Adipocyte (in vitro differentiated cells): ENCODE measurements around the gene SORCS2.

ENCODE experiments used
- DNase-seq: peaks from one replicate; pipeline ENCODE4 v3.0.0-alpha.2; 2015; ENCODE audit warnings: low read depth
- H3K27me3 ChIP-seq: replicated peaks from 2 replicates; pipeline ENCODE4 v1.7.0; 2013; ENCODE audit warnings: mild to moderate bottlenecking, low read length, moderate library complexity; ENCODE audit not compliant: control insufficient read depth, insufficient read depth
- H3K36me3 ChIP-seq: 2 replicates; pipeline ENCODE4 v1.7.0; 2013; ENCODE audit warnings: low read length, mild to moderate bottlenecking, moderate library complexity; ENCODE audit not compliant: control insufficient read depth, insufficient read depth, severe bottlenecking
- H3K4me1 ChIP-seq: 2 replicates; pipeline ENCODE4 v1.7.0; 2013; ENCODE audit warnings: mild to moderate bottlenecking, low read length, moderate library complexity; ENCODE audit not compliant: control insufficient read depth, insufficient read depth
- H3K4me3 ChIP-seq: 2 replicates; pipeline ENCODE4 v1.7.0; 2013; ENCODE audit warnings: mild to moderate bottlenecking, low read length, moderate library complexity
- H3K9ac ChIP-seq: 2 replicates; pipeline ENCODE4 v1.7.0; 2013; ENCODE audit warnings: mild to moderate bottlenecking, low read length, moderate library complexity
- H3K9me3 ChIP-seq: 2 replicates; pipeline ENCODE4 v1.7.0; 2013; ENCODE audit warnings: mild to moderate bottlenecking, low read length, moderate library complexity; ENCODE audit not compliant: control insufficient read depth

Gene SORCS2

GRCh38 chr4:7780751-7781348 lies 588.5 kb downstream of the SORCS2 start:
- H3K27me3 ChIP-seq, result no peaks in the 10 kb centered on the region
- peaks cover 75% of the 10 kb centered on the region for H3K36me3 ChIP-seq
- no peaks in the 10 kb centered on the region for H3K9me3 ChIP-seq
- no peak overlapping the region for H3K4me3 ChIP-seq
- DNase-seq, result no peak
- H3K4me1 ChIP-seq, result peaks cover 32% of the 10 kb centered on the region
- no peak overlapping the region for H3K9ac ChIP-seq

GRCh38 chr4:7781366-7781765 lies 589.0 kb downstream of the SORCS2 start:
- H3K36me3 ChIP-seq, result peaks cover 75% of the 10 kb centered on the region
- peak; percentile 35 for DNase-seq
- H3K9ac ChIP-seq, result no peak overlapping the region
- H3K9me3 ChIP-seq, result no peaks in the 10 kb centered on the region
- no peak overlapping the region for H3K4me3 ChIP-seq
- peaks cover 32% of the 10 kb centered on the region for H3K4me1 ChIP-seq
- H3K27me3 ChIP-seq, result no peaks in the 10 kb centered on the region

GRCh38 chr4:7781993-7782392 lies 589.7 kb downstream of the SORCS2 start:
- no peak overlapping the region for H3K9ac ChIP-seq
- DNase-seq, result no peak
- H3K4me1 ChIP-seq, result peaks cover 32% of the 10 kb centered on the region
- H3K36me3 ChIP-seq, result peaks cover 71% of the 10 kb centered on the region
- H3K4me3 ChIP-seq, result no peak overlapping the region
- H3K27me3 ChIP-seq, result no peaks in the 10 kb centered on the region
- no peaks in the 10 kb centered on the region for H3K9me3 ChIP-seq

- H3K9ac ChIP-seq, result peak overlapping the region; percentile 3
Observed at GRCh38 chr4:7782783-7783182, 590.4 kb downstream of the SORCS2 start.

GRCh38 chr4:7783541-7783940 lies 591.2 kb downstream of the SORCS2 start:
- no peaks in the 10 kb centered on the region for H3K27me3 ChIP-seq
- no peak overlapping the region for H3K9ac ChIP-seq
- no peaks in the 10 kb centered on the region for H3K9me3 ChIP-seq
- H3K4me1 ChIP-seq, result peaks cover 36% of the 10 kb centered on the region
- H3K4me3 ChIP-seq, result no peak overlapping the region
- H3K36me3 ChIP-seq, result peaks cover 68% of the 10 kb centered on the region
- no peak for DNase-seq

More at GRCh38 chr4:7782783-7783182, 590.4 kb downstream of the SORCS2 start:
- DNase-seq, result no peak
- Histone ChIP-seq H3K9me3 (no peaks in the 10 kb centered on the region), H3K36me3 (peaks cover 70% of the 10 kb centered on the region), H3K4me3 (no peak overlapping the region), H3K27me3 (no peaks in the 10 kb centered on the region), H3K4me1 (peaks cover 32% of the 10 kb centered on the region)

GRCh38 chr4:7784131-7784870 lies 592.0 kb downstream of the SORCS2 start:
- peaks cover 36% of the 10 kb centered on the region for H3K4me1 ChIP-seq
- no peak overlapping the region for H3K4me3 ChIP-seq
- no peak for DNase-seq
- no peak overlapping the region for H3K9ac ChIP-seq
- no peaks in the 10 kb centered on the region for H3K9me3 ChIP-seq
- H3K36me3 ChIP-seq, result peaks cover 70% of the 10 kb centered on the region
- H3K27me3 ChIP-seq, result no peaks in the 10 kb centered on the region

GRCh38 chr4:7785017-7785416 lies 592.7 kb downstream of the SORCS2 start:
- no peak overlapping the region for H3K4me3 ChIP-seq
- H3K9me3 ChIP-seq, result no peaks in the 10 kb centered on the region
- H3K36me3 ChIP-seq, result peaks cover 67% of the 10 kb centered on the region
- H3K9ac ChIP-seq, result no peak overlapping the region
- H3K27me3 ChIP-seq, result no peaks in the 10 kb centered on the region
- H3K4me1 ChIP-seq, result peaks cover 34% of the 10 kb centered on the region
- no peak for DNase-seq

- H3K4me3 ChIP-seq, result no peak overlapping the region
- H3K4me1 ChIP-seq, result peaks cover 37% of the 10 kb centered on the region
- no peaks in the 10 kb centered on the region for H3K27me3 ChIP-seq
- no peak for DNase-seq
- H3K9ac ChIP-seq, result no peak overlapping the region
- no peaks in the 10 kb centered on the region for H3K9me3 ChIP-seq
- H3K36me3 ChIP-seq, result peaks cover 64% of the 10 kb centered on the region
Observed at GRCh38 chr4:7786040-7786439, 593.7 kb downstream of the SORCS2 start.

GRCh38 chr4:7786517-7786916 lies 594.2 kb downstream of the SORCS2 start:
- H3K4me3 ChIP-seq, result no peak overlapping the region
- H3K4me1 ChIP-seq, result peaks cover 33% of the 10 kb centered on the region
- H3K27me3 ChIP-seq, result no peaks in the 10 kb centered on the region
- H3K36me3 ChIP-seq, result peaks cover 64% of the 10 kb centered on the region
- no peak overlapping the region for H3K9ac ChIP-seq
- H3K9me3 ChIP-seq, result no peaks in the 10 kb centered on the region
- no peak for DNase-seq

GRCh38 chr4:7787067-7787466 lies 594.7 kb downstream of the SORCS2 start:
- no peak overlapping the region for H3K4me3 ChIP-seq
- DNase-seq, result no peak
- H3K4me1 ChIP-seq, result peaks cover 29% of the 10 kb centered on the region
- peaks cover 66% of the 10 kb centered on the region for H3K36me3 ChIP-seq
- no peak overlapping the region for H3K9ac ChIP-seq
- no peaks in the 10 kb centered on the region for H3K27me3 ChIP-seq
- H3K9me3 ChIP-seq, result no peaks in the 10 kb centered on the region

- DNase-seq, result no peak
- peaks cover 72% of the 10 kb centered on the region for H3K36me3 ChIP-seq
Observed at GRCh38 chr4:7787681-7788141, 595.4 kb downstream of the SORCS2 start.

More at GRCh38 chr4:7787681-7788141, 595.4 kb downstream of the SORCS2 start:
- H3K4me1 ChIP-seq, result peaks cover 29% of the 10 kb centered on the region
- H3K4me3 ChIP-seq, result no peak overlapping the region
- H3K9ac ChIP-seq, result no peak overlapping the region
- no peaks in the 10 kb centered on the region for H3K27me3 ChIP-seq
- no peaks in the 10 kb centered on the region for H3K9me3 ChIP-seq
